ENCODE results near the gene RPTOR.

Gene RPTOR

DNA sequence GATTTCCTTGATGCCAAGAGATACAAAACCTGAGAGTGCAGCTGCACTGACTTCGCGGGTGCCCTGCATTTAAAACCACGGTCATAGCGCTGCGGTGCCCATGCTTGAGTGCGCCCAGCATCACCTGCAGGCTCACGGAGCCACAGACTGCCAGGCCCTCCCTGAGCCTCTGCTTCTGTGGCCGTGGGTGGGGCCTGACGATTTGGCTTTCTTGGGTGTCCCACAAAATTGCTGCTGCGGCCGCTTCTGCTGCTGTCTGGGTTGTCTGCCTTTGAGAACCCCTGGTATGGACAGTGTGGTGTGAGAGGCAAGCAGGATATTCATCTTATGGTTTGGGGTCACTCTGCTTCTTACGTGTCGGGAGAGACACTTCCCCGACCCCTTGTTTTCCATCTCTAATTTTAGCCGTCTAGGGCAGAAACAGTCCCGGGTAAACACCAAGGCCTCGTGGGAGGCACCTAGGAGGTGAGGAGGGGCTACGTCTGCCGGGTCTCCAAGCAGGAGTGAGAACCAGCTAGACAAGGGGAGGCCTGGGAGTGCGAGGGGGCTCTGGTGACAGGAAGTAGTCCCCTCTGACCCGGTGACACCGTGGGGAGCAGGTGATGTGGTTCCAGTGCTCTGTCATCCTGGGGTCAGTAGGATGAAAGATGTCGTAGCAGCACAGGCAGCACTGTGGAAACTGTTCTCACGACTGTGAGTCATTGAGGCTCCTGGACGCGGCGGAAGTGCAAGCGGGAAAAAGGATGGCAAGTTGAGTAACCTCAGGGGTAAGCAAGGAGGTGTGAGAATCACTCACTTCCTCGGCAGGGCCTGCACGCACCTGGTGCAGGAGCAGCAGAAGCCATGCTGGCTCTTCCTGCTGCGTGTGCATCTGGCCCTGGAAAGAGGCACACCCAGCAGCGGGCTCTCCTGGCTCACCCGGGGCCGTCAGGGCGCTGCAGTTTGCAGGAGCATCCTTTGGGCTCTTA, 176.3 kb downstream of the RPTOR start:
- TF ChIP-seq ZNF600 (tag by site-specific recombination; IDR thresholded peaks at IDR 0.05) (peak; percentile 56), ZNF114 (tag by site-specific recombination; IDR thresholded peaks at IDR 0.05) (no peak)
- TF ChIP-seq, protein P1, sequence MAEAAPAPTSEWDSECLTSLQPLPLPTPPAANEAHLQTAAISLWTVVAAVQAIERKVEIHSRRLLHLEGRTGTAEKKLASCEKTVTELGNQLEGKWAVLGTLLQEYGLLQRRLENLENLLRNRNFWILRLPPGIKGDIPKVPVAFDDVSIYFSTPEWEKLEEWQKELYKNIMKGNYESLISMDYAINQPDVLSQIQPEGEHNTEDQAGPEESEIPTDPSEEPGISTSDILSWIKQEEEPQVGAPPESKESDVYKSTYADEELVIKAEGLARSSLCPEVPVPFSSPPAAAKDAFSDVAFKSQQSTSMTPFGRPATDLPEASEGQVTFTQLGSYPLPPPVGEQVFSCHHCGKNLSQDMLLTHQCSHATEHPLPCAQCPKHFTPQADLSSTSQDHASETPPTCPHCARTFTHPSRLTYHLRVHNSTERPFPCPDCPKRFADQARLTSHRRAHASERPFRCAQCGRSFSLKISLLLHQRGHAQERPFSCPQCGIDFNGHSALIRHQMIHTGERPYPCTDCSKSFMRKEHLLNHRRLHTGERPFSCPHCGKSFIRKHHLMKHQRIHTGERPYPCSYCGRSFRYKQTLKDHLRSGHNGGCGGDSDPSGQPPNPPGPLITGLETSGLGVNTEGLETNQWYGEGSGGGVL (tag by site-specific recombination; IDR thresholded peaks at IDR 0.05) = no peak
- TF ChIP-seq, protein P2, sequence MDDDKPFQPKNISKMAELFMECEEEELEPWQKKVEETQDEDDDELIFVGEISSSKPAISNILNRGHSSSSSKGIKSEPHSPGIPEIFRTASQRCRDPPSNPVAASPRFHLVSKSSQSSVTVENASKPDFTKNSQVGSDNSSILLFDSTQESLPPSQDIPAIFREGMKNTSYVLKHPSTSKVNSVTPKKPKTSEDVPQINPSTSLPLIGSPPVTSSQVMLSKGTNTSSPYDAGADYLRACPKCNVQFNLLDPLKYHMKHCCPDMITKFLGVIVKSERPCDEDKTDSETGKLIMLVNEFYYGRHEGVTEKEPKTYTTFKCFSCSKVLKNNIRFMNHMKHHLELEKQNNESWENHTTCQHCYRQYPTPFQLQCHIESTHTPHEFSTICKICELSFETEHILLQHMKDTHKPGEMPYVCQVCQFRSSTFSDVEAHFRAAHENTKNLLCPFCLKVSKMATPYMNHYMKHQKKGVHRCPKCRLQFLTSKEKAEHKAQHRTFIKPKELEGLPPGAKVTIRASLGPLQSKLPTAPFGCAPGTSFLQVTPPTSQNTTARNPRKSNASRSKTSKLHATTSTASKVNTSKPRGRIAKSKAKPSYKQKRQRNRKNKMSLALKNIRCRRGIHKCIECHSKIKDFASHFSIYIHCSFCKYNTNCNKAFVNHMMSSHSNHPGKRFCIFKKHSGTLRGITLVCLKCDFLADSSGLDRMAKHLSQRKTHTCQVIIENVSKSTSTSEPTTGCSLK (tag by site-specific recombination; IDR thresholded peaks at IDR 0.05) = no peak
- Histone ChIP-seq H3K9me3 (ENCODE audit: control insufficient read depth, insufficient read depth, low read depth, low read length) (no peaks in the 10 kb centered on the region), H3K36me3 (ENCODE audit: control insufficient read depth in 2 of 2, insufficient read depth in 1 of 2, low read length in 2 of 2) (no peaks in the 10 kb centered on the region), H3K27ac (ENCODE audit: extremely low read depth, low read depth, low read length) (no peak overlapping the region), H3K4me3 (ENCODE audit: low read depth, low read length) (no peak overlapping the region), H3K4me1 (ENCODE audit: control insufficient read depth, insufficient read depth, low read length) (peaks cover 10% of the 10 kb centered on the region)
- CTCF ChIA-PET = no interaction called here
- POLR2A ChIA-PET = no interaction called here

DNA sequence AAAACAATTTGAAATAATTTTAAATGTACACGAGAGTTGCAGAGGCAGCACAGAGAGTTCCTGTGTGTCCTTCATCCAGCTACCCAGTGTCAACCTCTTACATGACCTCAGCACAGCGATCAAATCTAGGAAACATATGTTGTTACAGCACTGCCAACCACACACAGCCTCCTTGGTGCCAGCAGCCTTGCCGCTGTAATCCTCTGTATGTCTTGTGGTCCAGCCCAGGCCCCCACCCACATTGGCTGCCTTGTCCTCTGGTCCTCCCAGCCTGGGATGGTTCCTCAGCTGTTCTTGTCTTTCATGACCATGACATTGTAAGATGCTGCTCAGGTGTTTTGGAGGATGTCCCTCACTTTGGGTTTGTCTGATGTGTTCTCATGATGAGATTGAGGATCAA, 178.0 kb downstream of the RPTOR start:
- Histone ChIP-seq H3K4me3 (ENCODE audit: low read depth, low read length) (no peak overlapping the region), H3K9me3 (ENCODE audit: control insufficient read depth, insufficient read depth, low read depth, low read length) (no peaks in the 10 kb centered on the region), H3K27ac (ENCODE audit: extremely low read depth, low read depth, low read length) (no peak overlapping the region), H3K36me3 (ENCODE audit: control insufficient read depth in 2 of 2, insufficient read depth in 1 of 2, low read length in 2 of 2) (peaks cover 0 to 8% of the 10 kb centered on the region in 2 experiments; a peak in 1 of 3 replicates), H3K4me1 (ENCODE audit: control insufficient read depth, insufficient read depth, low read length) (peaks cover 10% of the 10 kb centered on the region)
- ChIA-PET POLR2A (no interaction called here), CTCF (no interaction called here)
- TF ChIP-seq ZNF366 (tag by site-specific recombination; conservative IDR thresholded peaks at IDR 0.05) = no peak

DNA sequence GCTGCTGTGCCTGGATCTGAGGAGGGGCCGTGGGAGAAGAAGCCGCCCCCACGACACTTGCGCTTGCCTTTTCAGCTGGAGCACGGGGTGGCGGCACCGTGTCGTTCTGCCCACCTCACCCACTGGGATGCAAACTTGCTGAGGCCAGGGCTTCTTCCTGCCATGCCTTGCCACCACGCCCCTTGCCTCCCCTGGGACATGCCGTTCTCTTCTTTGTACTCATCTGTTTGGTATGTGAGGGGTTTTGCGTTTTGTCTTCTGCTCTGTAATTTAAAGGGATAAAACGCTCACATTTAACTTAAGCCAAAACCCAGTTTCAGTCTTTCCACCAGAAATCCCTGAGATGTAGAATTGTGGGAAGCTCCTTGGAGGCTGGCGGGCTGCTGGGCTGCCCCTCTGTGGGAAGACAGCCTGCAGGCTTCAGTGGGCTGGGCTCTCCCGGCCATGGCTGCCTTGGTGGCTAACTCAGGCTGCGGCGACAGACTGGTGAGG, 180.2 kb downstream of the RPTOR start:
- CTCF ChIA-PET = interaction anchor here (0.6 to 1.5 kb wide), 3 partner anchors 161 to 176 kb away, joined by 3 to 5 read pairs (median 5); no protein-coding TSS in a partner anchor
- TF ChIP-seq EGR2 (tag by site-specific recombination; IDR thresholded peaks at IDR 0.05; ENCODE audit: low read depth) = peak; percentile 83
- TF ChIP-seq, protein P3, sequence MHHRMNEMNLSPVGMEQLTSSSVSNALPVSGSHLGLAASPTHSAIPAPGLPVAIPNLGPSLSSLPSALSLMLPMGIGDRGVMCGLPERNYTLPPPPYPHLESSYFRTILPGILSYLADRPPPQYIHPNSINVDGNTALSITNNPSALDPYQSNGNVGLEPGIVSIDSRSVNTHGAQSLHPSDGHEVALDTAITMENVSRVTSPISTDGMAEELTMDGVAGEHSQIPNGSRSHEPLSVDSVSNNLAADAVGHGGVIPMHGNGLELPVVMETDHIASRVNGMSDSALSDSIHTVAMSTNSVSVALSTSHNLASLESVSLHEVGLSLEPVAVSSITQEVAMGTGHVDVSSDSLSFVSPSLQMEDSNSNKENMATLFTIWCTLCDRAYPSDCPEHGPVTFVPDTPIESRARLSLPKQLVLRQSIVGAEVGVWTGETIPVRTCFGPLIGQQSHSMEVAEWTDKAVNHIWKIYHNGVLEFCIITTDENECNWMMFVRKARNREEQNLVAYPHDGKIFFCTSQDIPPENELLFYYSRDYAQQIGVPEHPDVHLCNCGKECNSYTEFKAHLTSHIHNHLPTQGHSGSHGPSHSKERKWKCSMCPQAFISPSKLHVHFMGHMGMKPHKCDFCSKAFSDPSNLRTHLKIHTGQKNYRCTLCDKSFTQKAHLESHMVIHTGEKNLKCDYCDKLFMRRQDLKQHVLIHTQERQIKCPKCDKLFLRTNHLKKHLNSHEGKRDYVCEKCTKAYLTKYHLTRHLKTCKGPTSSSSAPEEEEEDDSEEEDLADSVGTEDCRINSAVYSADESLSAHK (tag by site-specific recombination; IDR thresholded peaks at IDR 0.05) = no peak
- no peak for TF ChIP-seq SCRT1 (tag by site-specific recombination; IDR thresholded peaks at IDR 0.05; ENCODE audit: borderline replicate concordance)
- no peak for TF ChIP-seq ZNF341 (tag by site-specific recombination; IDR thresholded peaks at IDR 0.05; ENCODE audit: low read depth)
- TF ChIP-seq, protein P4, sequence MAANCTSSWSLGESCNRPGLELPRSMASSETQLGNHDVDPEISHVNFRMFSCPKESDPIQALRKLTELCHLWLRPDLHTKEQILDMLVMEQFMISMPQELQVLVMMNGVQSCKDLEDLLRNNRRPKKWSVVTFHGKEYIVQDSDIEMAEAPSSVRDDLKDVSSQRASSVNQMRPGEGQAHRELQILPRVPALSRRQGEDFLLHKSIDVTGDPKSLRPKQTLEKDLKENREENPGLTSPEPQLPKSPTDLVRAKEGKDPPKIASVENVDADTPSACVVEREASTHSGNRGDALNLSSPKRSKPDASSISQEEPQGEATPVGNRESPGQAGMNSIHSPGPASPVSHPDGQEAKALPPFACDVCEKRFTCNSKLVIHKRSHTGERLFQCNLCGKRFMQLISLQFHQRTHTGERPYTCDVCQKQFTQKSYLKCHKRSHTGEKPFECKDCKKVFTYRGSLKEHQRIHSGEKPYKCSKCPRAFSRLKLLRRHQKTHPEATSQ (tag by site-specific recombination; IDR thresholded peaks at IDR 0.05) = no peak
- TF ChIP-seq ZNF830 (tag by site-specific recombination; IDR thresholded peaks at IDR 0.05; ENCODE audit: low read depth) = no peak
- peak; percentile 80 for TF ChIP-seq ZFHX2 (tag by site-specific recombination; conservative IDR thresholded peaks at IDR 0.05)
- TF ChIP-seq ZNF416 (tag by site-specific recombination; IDR thresholded peaks at IDR 0.05) = no peak
- TF ChIP-seq KLF1 (tag by site-specific recombination; IDR thresholded peaks at IDR 0.05) = peak; percentile 70
- no peak for TF ChIP-seq HOXD13 (CRISPR knock-in tag; IDR thresholded peaks at IDR 0.05; ENCODE audit: borderline replicate concordance)
- TF ChIP-seq ZBTB8A (tag by site-specific recombination; IDR thresholded peaks at IDR 0.05) = no peak
- Histone ChIP-seq H3K36me3 (ENCODE audit: control insufficient read depth in 2 of 2, insufficient read depth in 1 of 2, low read length in 2 of 2) (peaks cover 0 to 8% of the 10 kb centered on the region in 2 experiments; a peak in 1 of 3 replicates), H3K27ac (ENCODE audit: extremely low read depth, low read depth, low read length) (no peak overlapping the region), H3K9me3 (ENCODE audit: control insufficient read depth, insufficient read depth, low read depth, low read length) (no peaks in the 10 kb centered on the region), H3K4me3 (ENCODE audit: low read depth, low read length) (no peak overlapping the region), H3K4me1 (ENCODE audit: control insufficient read depth, insufficient read depth, low read length) (peaks cover 10% of the 10 kb centered on the region)
- POLR2A ChIA-PET = no interaction called here
